K562 (cell line): ENCODE measurements around the gene VDR. TPM values are rescaled to one million over a fixed set of nuclear protein-coding genes. Genes with fewer than 3 reads are reported as not detected.

Source experiments
- ATAC-seq: fragments of 200-7000 bp; cut with Tn5 transposase; 3 replicates; pipeline ENCODE4 v1.9.1; 2020; ENCODE audit warnings: moderate library complexity
- BruUV-seq: library from RNA; stranded (reverse); fragments of 400-500 nt; replicated peaks from 2 replicates; lab custom pipeline; 2021; lab: Mats Ljungman, UMichigan
- CTCF ChIA-PET: fragments of 300-600 bp; formaldehyde crosslinking; extraction: SDS; loops from one replicate; lab custom pipeline; 2021; ENCODE audit warnings: low intra/inter-chr PET ratio; lab: Yijun Ruan, JAX
- POLR2A ChIA-PET: fragments of 300-600, 350-650 bp; sonication (Branson Sonifier 250); formaldehyde crosslinking; extraction: SDS; loops from one replicate; lab custom pipeline; 2021; ENCODE audit warnings: antibody characterized with exemption, inconsistent platforms; lab: Yijun Ruan, JAX
- DNase-seq, 4 experiments: peaks; one replicate each; pipeline versions ENCODE4 v3.0.0 to v3.0.0-alpha.2; 2011 to 2018; ENCODE audit warnings: low spot score in 3 of 4, mixed read lengths in 3 of 4; ENCODE audit errors: extremely low read depth in 1 of 4
- FAIRE-seq: peaks from 2 replicates; lab custom pipeline; 2011; peaks lifted over from hg19 to GRCh38; lab: Jason Lieb, UNC
- H2AFZ ChIP-seq: 2 replicates; pipeline ENCODE4 v1.6.0; 2011; ENCODE audit warnings: low read depth, low read length, control low read depth, inconsistent platforms
- H3K27ac ChIP-seq: fragments of 200-600 bp; 3 replicates; pipeline ENCODE4 v1.8.0; 2011; ENCODE audit warnings: low read depth, mild to moderate bottlenecking, control low read depth, inconsistent platforms, low read length, moderate library complexity, mixed read lengths; ENCODE audit errors: extremely low read depth
- H3K27me3 ChIP-seq, 2 experiments: fragments of 300-600 bp in 1 of 2; 2 replicates in 1 of 2; 3 replicates in 1 of 2; pipeline versions ENCODE4 v1.6.0 to v1.8.0; 2011; ENCODE audit warnings: inconsistent platforms in 2 of 2, low read length in 2 of 2, mild to moderate bottlenecking in 1 of 2, mixed read lengths in 1 of 2, moderate library complexity in 1 of 2; ENCODE audit not compliant: control insufficient read depth in 2 of 2, insufficient read depth in 2 of 2
- H3K36me3 ChIP-seq: fragments of 300-600 bp; 3 replicates; pipeline ENCODE4 v1.8.0; 2011; ENCODE audit warnings: mild to moderate bottlenecking, low read length, inconsistent platforms; ENCODE audit not compliant: control insufficient read depth, insufficient read depth
- H3K4me1 ChIP-seq, 2 experiments: fragments of 200-600 bp in 1 of 2; replicated peaks in 1 of 2; 2 replicates in 1 of 2; 3 replicates in 1 of 2; pipeline versions ENCODE4 v1.5.1 to v1.8.0; 2011; ENCODE audit warnings: inconsistent platforms in 2 of 2, low read length in 2 of 2, mild to moderate bottlenecking in 1 of 2, mixed read lengths in 1 of 2, moderate library complexity in 1 of 2; ENCODE audit not compliant: control insufficient read depth in 2 of 2, insufficient read depth in 2 of 2
- H3K4me2 ChIP-seq: 2 replicates; pipeline ENCODE4 v1.6.1; 2011; ENCODE audit warnings: low read length, control low read depth, inconsistent platforms, mixed read lengths; ENCODE audit not compliant: insufficient read depth
- H3K4me3 ChIP-seq: fragments of 200-600 bp; sonication (generic), shearing (Covaris generic); 2 replicates; pipeline ENCODE4 v1.5.1; 2016; ENCODE audit warnings: control low read depth, inconsistent platforms
- H3K79me2 ChIP-seq: fragments of 200-600 bp; 3 replicates; pipeline ENCODE4 v1.8.0; 2011; ENCODE audit warnings: low read length, inconsistent platforms; ENCODE audit not compliant: control insufficient read depth, insufficient read depth
- H3K9ac ChIP-seq, 2 experiments: 2 replicates each; pipeline versions ENCODE4 v1.6.0 to v1.6.1; 2011; ENCODE audit warnings: low read depth in 2 of 2, low read length in 2 of 2, control low read depth in 1 of 2, inconsistent platforms in 1 of 2, mild to moderate bottlenecking in 1 of 2, mixed read lengths in 1 of 2; ENCODE audit not compliant: insufficient read depth in 1 of 2
- H3K9me1 ChIP-seq: one replicate; pipeline ENCODE4 v1.6.0; 2011; ENCODE audit warnings: inconsistent platforms, mild to moderate bottlenecking, low read length, moderate library complexity; ENCODE audit not compliant: control insufficient read depth, insufficient read depth
- H3K9me3 ChIP-seq: replicated peaks from 2 replicates; pipeline ENCODE4 v1.5.1; 2011; ENCODE audit warnings: low read depth, low read length, inconsistent platforms; ENCODE audit not compliant: control insufficient read depth, insufficient read depth
- H4K20me1 ChIP-seq: replicated peaks from 2 replicates; pipeline ENCODE4 v1.6.1; 2011; ENCODE audit warnings: low read length, inconsistent platforms, mixed read lengths; ENCODE audit not compliant: control insufficient read depth, insufficient read depth
- E2F3 ChIP-seq: fragments of 250-450 bp; sonication (Bioruptor Pico); IDR thresholded peaks from 2 replicates; pipeline ENCODE4 v1.4.0; 2020; ENCODE audit warnings: mild to moderate bottlenecking
- EHMT2 ChIP-seq: fragments of 450-650 bp; IDR thresholded peaks from 2 replicates; pipeline ENCODE4 v1.6.1; 2018; ENCODE audit warnings: antibody characterized with exemption
- GATAD2B ChIP-seq: fragments of 450-650 bp; IDR thresholded peaks from 2 replicates; pipeline ENCODE4 v1.6.1; 2017; ENCODE audit warnings: mild to moderate bottlenecking, borderline replicate concordance
- JUND ChIP-seq, 2 experiments: IDR thresholded peaks; 2 replicates in 1 of 2; 3 replicates in 1 of 2; pipeline ENCODE4 v1.6.1; 2011; ENCODE audit warnings: borderline replicate concordance in 2 of 2, low read depth in 2 of 2, low read length in 2 of 2, improper control_type of control experiment in 1 of 2, missing biosample characterization in 1 of 2, missing genetic modification characterization in 1 of 2, missing genetic modification reagents in 1 of 2
- MCM3 ChIP-seq: fragments of 450-650 bp; IDR thresholded peaks from 2 replicates; pipeline ENCODE4 v1.6.1; 2016
- NCOA2 ChIP-seq, 2 experiments: fragments of 450-650 bp; IDR thresholded peaks; 2 replicates each; pipeline ENCODE4 v1.6.1; 2018; ENCODE audit warnings: mild to moderate bottlenecking in 2 of 2, moderate library complexity in 1 of 2; ENCODE audit not compliant: partially characterized antibody in 2 of 2
- NEUROD1 ChIP-seq: fragments of 150-350 bp; IDR thresholded peaks from 2 replicates; pipeline ENCODE4 v1.6.1; 2014; ENCODE audit warnings: borderline replicate concordance, low read length, low read depth; ENCODE audit not compliant: partially characterized antibody
- PML ChIP-seq: IDR thresholded peaks from 2 replicates; pipeline ENCODE4 v1.6.1; 2012; ENCODE audit warnings: low read length, inconsistent platforms
- POLR2G ChIP-seq: fragments of 200-400 bp; formaldehyde crosslinking; IDR thresholded peaks from 2 replicates; pipeline ENCODE4 v1.6.1; 2017; ENCODE audit warnings: low read depth, mild to moderate bottlenecking, antibody characterized with exemption, low read length, moderate library complexity
- PREB ChIP-seq: sonication (generic); formaldehyde crosslinking; IDR thresholded peaks from 2 replicates; pipeline ENCODE4 v1.8.1; 2023; ENCODE audit warnings: mild to moderate bottlenecking, missing genetic modification reagents
- RCOR1 ChIP-seq, 2 experiments: IDR thresholded peaks; 2 replicates each; pipeline ENCODE4 v1.6.1; 2012; ENCODE audit warnings: low read depth in 2 of 2, low read length in 2 of 2, borderline replicate concordance in 1 of 2, improper control_type of control experiment in 1 of 2
- RFX5 ChIP-seq: IDR thresholded peaks from 2 replicates; pipeline ENCODE4 v1.6.1; 2011; ENCODE audit warnings: low read depth, mild to moderate bottlenecking, improper control_type of control experiment, low read length
- ZNF589 ChIP-seq: fragments of 200-800 bp; sonication (Bioruptor generic); IDR thresholded peaks from 2 replicates; pipeline ENCODE4 v1.6.1; 2016; ENCODE audit warnings: low read depth, missing genetic modification characterization, missing compliant biosample characterization
- ZNF592 ChIP-seq: fragments of 450-650 bp; IDR thresholded peaks from 2 replicates; pipeline ENCODE4 v1.6.1; 2017; ENCODE audit warnings: antibody characterized with exemption, mild to moderate bottlenecking
- WGBS: fragments of 100-300 bp; shearing (Covaris generic); methylation state at CpG from one replicate; pipeline ENCODE4 v1.1.6; 2016; ENCODE audit warnings: low coverage, mixed read lengths; ENCODE audit not compliant: insufficient coverage; ENCODE audit errors: missing lambda C conversion rate; 5-methylcytosine and 5-hydroxymethylcytosine counted together
- in situ Hi-C: fragments of 300-500 bp; cut with MboI; formaldehyde crosslinking; loops from 4 replicates; pipeline ENCODE4 v1.15.0; 2018; ENCODE audit warnings: inconsistent platforms, mixed read lengths
- intact Hi-C: fragments of 100-400 bp; cut with micrococcal nuclease; formaldehyde crosslinking; loops from 2 replicates; pipeline ENCODE4 v1.14.2; 2022
- polyA plus RNA-seq, 8 experiments: library from polyadenylated mRNA; depleted of rRNA in 4 of 8; stranded (reverse) in 5 of 8; unstranded in 3 of 8; fragments of >200 nt; fragmentation: Nextera tagmentation in 2 of 8; fragmentation: Illumina TruSeq in 1 of 8; extraction: Ambion mirVana in 2 of 8; extraction: Trizol in 1 of 8; gene quantifications; 2 replicates each; pipeline versions ENCODE4 v1.2.1 to v1.2.3, GENCODE V29; 2011 to 2014; ENCODE audit warnings: inconsistent platforms in 1 of 8, missing spikeins in 1 of 8
- total RNA-seq, 7 experiments: library from RNA; depleted of rRNA in 6 of 7; stranded (reverse); fragments of >200 nt in 6 of 7; fragmentation: Illumina TruSeq in 2 of 7; extraction: Trizol in 2 of 7; gene quantifications; 2 replicates each; pipeline versions ENCODE4 v1.2.1 to v1.2.3, GENCODE V29; 2011 to 2021; ENCODE audit warnings: low replicate concordance in 1 of 7

VDR gene
- total and polyA plus RNA-seq, 9 of the 15 experiments (the other 6 are each of a cell fraction or from before 2014, with no cell fraction given), result 0.61 to 4.8 (median 2.0) TPM

GRCh38 chr12:47835831-47836155, 69.0 kb downstream of the VDR start:
- H3K79me2 ChIP-seq, result no peaks in the 10 kb centered on the region
- POLR2A ChIA-PET, result interaction anchor here (0.6 to 2.6 kb wide), 8 partner anchors 9 to 1994 kb away, joined by 3 to 9 read pairs (median 3); no protein-coding TSS in a partner anchor
- TF ChIP-seq NCOA2 (IDR thresholded peaks at IDR 0.05; ENCODE audit: partially characterized antibody in 2 of 2) (no peak), JUND (IDR thresholded peaks at IDR 0.05; ENCODE audit: borderline replicate concordance, low read depth, low read length) (no peak), JUND (tag; IDR thresholded peaks at IDR 0.05; ENCODE audit: borderline replicate concordance, low read depth, low read length) (0 out of 3 replicates have a peak, but pooled peaks have one; percentile 20), RCOR1 (IDR thresholded peaks at IDR 0.05; ENCODE audit: borderline replicate concordance in 1 of 2, low read depth in 2 of 2, low read length in 2 of 2) (peak in 1 of 2 experiments; percentile 10; a peak in 1 of 4 replicates), PREB (CRISPR knock-in tag) (no peak), MCM3 (no peak), ZNF589 (CRISPR knock-in tag) (no peak), POLR2G (no peak), PML (no peak), ZNF592 (0 out of 2 replicates have a peak, but pooled peaks have one; percentile 9), GATAD2B (no peak), RFX5 (no peak), EHMT2 (no peak), NEUROD1 (no peak), E2F3 (no peak)
- TF ChIP-seq, all 486 proteins: peak for 3
- Histone ChIP-seq H4K20me1 (no peaks in the 10 kb centered on the region), H3K9me1 (peaks cover 4% of the 10 kb centered on the region), H3K27ac (peak overlapping the region; percentile 71; the same call in 2 of the 3 replicates), H3K9ac (peak overlapping the region; percentile 41 to 59; a peak in 2 of 4 replicates), H3K27me3 (no peaks in the 10 kb centered on the region), H3K36me3 (no peaks in the 10 kb centered on the region), H3K9me3 (no peaks in the 10 kb centered on the region), H3K4me3 (no peak overlapping the region), H3K4me1 (peaks cover 41 to 64% of the 10 kb centered on the region in 2 experiments), H2AFZ (peak overlapping the region; percentile 56), H3K4me2 (peak overlapping the region; percentile 40)
- CTCF ChIA-PET, result interaction anchor here (0.7 kb wide), 1 partner anchor 121 kb away, joined by 3 read pairs; no protein-coding TSS in a partner anchor
- peak in 1 of 4 experiments; percentile 69 for DNase-seq
- peak; percentile 79 for FAIRE-seq
- intact Hi-C loops, result loop anchor here (5.0 kb wide), 3 partner anchors 38 to 183 kb away; no protein-coding TSS in a partner anchor
- in situ Hi-C loops, result loop anchor here (5.0 kb wide), 2 partner anchors 48 to 123 kb away; no protein-coding TSS in a partner anchor
- peak; percentile 4 for ATAC-seq
- BruUV-seq, result no TSS peak
- WGBS, result 13% methylated on average over 3 of the region's 3 CpGs
